Measurements from ENCODE around the gene CEP97. TPM values are rescaled to one million over a fixed set of nuclear protein-coding genes. Genes with fewer than 3 reads are reported as not detected.
"Not testable (repeated sequence)": the region's sequence is repeated elsewhere in the genome, so short reads cannot be mapped to it uniquely, and the experiment has no call there.

The CEP97 gene
- total RNA-seq, 1 experiment from 2014 or later: 6.1 TPM

GRCh38 chr3:101745934-101746333 lies 21.5 kb downstream of the CEP97 start:
- in situ Hi-C loops (cut with HindIII; ENCODE audit: low pct_unique_long_range_greater_than_20kb, low sequenced_read_pairs); DNase-seq (ENCODE audit: low read depth): not testable (repeated sequence)

DNA sequence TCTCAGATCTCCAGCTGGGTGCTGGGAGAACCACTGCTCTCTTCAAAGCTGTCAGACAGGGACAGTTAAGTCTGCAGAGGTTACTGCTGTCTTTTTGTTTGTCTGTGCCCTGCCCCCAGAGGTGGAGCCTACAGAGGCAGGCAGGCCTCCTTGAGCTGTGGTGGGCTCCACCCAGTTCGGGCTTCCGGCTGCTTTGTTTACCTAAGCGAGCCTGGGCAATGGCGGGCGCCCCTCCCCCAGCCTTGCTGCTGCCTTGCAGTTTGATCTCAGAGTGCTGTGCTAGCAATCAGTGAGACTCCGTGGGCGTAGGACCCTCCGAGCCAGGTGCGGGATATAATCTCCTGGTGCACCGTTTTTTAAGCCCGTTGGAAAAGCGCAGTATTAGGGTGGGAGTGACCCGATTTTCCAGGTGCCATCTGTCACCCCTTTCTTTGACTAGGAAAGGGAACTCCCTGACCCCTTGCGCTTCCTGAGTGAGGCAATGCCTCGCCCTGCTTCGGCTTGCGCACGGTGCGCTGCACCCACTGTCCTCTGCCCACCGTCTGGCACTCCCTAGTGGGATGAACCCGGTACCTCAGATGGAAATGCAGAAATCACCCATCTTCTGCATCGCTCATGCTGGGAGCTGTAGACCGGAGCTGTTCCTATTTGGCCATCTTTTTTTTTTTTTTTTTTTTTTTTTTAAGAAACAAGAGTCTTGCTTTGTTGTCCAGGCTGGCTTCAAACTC lies 29.1 kb downstream of the CEP97 start:
- in situ Hi-C loops (cut with HindIII; ENCODE audit: low pct_unique_long_range_greater_than_20kb, low sequenced_read_pairs); DNase-seq (ENCODE audit: low read depth): not testable (repeated sequence)

DNA sequence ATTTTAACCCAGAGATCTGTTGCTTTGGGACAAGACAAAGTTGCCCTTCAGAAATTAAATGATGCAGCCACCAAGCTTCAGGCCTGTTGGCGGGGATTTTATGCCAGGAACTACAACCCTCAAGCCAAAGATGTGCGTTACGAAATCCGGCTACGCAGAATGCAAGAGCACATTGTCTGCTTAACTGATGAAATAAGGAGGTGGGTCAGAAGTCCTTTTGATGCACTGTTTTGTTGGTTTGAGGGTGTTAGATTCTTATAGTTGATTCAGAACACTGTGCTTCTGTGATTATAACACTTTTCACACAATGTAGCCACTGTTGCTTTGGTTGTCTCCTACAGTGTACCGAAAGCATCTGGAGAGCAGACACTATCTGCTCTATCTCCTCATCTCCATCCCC lies 33.8 kb downstream of the CEP97 start:
- in situ Hi-C loops (cut with HindIII; ENCODE audit: low pct_unique_long_range_greater_than_20kb, low sequenced_read_pairs): no loop called here
- no peak for DNase-seq (ENCODE audit: low read depth)

DNA sequence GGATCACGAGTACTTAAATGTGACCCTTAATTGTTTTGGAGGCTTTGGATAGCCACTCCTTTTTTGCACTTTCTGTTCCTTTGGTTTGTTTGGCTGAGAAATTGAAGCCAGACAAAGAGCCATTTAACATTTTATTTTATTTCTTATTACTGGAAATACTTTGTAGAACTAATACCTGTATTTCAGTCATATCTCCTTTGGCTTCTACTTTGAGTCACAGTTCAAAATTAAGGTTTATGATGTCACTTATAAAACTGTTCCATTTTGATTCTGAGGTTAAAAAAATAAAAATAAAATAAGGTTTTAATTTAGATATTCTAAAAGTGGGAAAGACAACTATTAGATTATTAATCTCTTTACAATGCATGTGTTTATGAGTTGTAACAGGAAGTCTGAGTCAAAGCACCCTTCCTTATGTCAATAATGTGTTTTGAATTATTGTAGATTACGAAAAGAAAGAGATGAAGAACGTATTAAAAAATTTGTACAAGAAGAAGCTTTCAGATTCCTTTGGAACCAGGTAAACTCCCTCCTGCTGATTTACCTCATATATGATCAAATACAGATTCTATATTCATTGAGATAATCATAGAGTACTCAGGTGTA lies 37.7 kb downstream of the CEP97 start:
- in situ Hi-C loops (cut with HindIII; ENCODE audit: low pct_unique_long_range_greater_than_20kb, low sequenced_read_pairs): no loop called here
- no peak for DNase-seq (ENCODE audit: low read depth)

- in situ Hi-C loops (cut with HindIII; ENCODE audit: low pct_unique_long_range_greater_than_20kb, low sequenced_read_pairs); DNase-seq (ENCODE audit: low read depth): not testable (repeated sequence)
These were observed 53.4 kb downstream of the CEP97 start for GRCh38 chr3:101777745-101778281.

- in situ Hi-C loops (cut with HindIII; ENCODE audit: low pct_unique_long_range_greater_than_20kb, low sequenced_read_pairs): no loop called here
- DNase-seq (ENCODE audit: low read depth): no peak
These were observed 54.1 kb downstream of the CEP97 start for GRCh38 chr3:101778385-101779046.

GRCh38 chr3:101779047-101779821 lies 54.8 kb downstream of the CEP97 start, which contains the start of gene NXPE3:
Gene NXPE3 (plus strand): TSS chr3:101779211. CDS start chr3:101785597, 6,386 bp downstream.
- peak; percentile 88 for DNase-seq (ENCODE audit: low read depth)
- in situ Hi-C loops (cut with HindIII; ENCODE audit: low pct_unique_long_range_greater_than_20kb, low sequenced_read_pairs): no loop called here

- no peak for DNase-seq (ENCODE audit: low read depth)
These were observed 55.5 kb downstream of the CEP97 start for GRCh38 chr3:101779822-101780381.

GRCh38 chr3:101780661-101781060 lies 56.2 kb downstream of the CEP97 start:
- in situ Hi-C loops (cut with HindIII; ENCODE audit: low pct_unique_long_range_greater_than_20kb, low sequenced_read_pairs): no loop called here
- peak; percentile 47 for DNase-seq (ENCODE audit: low read depth)

More at GRCh38 chr3:101779822-101780381, 55.5 kb downstream of the CEP97 start:
- in situ Hi-C loops (cut with HindIII; ENCODE audit: low pct_unique_long_range_greater_than_20kb, low sequenced_read_pairs): no loop called here

DNA sequence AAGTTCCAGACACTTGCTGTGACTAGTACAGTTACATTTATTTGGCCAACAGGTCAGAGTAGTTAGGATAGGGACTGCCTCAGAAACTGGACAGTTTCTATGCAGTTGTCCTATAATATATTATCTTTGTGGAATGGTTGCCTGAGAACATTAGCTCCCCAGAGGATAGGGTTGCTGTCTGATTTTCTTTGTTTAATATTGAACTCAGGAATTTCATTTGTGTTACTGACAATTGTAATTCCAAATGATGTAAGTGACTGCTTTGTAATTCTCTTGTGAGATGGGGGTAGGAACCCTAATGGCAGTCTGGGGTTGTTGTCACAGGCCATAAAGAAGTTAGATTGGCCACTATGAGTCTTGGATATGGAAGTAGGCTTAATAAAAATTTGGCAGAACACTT lies 56.8 kb downstream of the CEP97 start:
- DNase-seq (ENCODE audit: low read depth): no peak
- in situ Hi-C loops (cut with HindIII; ENCODE audit: low pct_unique_long_range_greater_than_20kb, low sequenced_read_pairs): no loop called here

- in situ Hi-C loops (cut with HindIII; ENCODE audit: low pct_unique_long_range_greater_than_20kb, low sequenced_read_pairs): no loop called here
- no peak for DNase-seq (ENCODE audit: low read depth)
These were observed 60.6 kb downstream of the CEP97 start for GRCh38 chr3:101784855-101785613.

DNA sequence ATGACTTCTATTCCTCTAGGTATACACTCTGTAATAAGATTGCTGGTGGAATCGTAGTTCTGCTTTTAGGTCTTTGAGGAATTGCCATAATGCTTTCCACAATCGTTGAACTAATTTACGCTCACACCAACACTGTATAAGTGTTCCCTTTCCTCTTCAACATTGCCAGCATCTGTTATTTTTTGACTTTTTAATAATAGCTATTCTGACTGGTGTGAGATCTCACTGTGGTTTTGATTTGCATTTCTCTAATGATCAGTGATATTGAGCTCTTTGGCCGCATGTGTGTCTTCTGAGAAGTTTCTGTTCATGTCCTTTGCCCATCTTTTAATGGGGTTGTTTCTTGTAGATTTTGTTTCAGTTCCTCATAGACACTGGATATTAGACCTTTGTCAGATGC lies 67.4 kb downstream of the CEP97 start:
- in situ Hi-C loops (cut with HindIII; ENCODE audit: low pct_unique_long_range_greater_than_20kb, low sequenced_read_pairs): no loop called here

GRCh38 chr3:101796077-101796680 lies 71.8 kb downstream of the CEP97 start:
- no peak for DNase-seq (ENCODE audit: low read depth)
- in situ Hi-C loops (cut with HindIII; ENCODE audit: low pct_unique_long_range_greater_than_20kb, low sequenced_read_pairs): no loop called here

More for the DNA sequence above, 67.4 kb downstream of the CEP97 start:
- DNase-seq (ENCODE audit: low read depth): no peak

- in situ Hi-C loops (cut with HindIII; ENCODE audit: low pct_unique_long_range_greater_than_20kb, low sequenced_read_pairs): no loop called here
- no peak for DNase-seq (ENCODE audit: low read depth)
These were observed 76.8 kb downstream of the CEP97 start for GRCh38 chr3:101801174-101801573.

DNA sequence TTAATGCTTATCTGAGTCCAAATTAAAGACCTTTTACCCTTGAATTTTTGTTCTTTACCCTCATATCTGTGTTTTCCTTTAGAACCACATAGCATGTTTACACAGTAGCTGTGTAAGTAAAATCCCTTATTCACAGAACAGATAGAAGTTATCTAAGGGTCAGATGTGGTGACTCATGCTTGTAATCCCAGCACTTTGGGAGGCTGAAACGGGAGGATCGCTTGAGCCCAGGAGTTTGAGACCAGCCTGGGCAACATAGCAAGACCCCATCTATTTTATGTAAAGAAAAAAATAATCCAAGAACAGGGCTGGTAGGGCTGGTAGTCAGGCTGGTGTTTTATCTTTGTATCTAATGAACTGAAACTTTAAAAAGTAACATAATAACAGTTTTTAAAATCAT lies 77.8 kb downstream of the CEP97 start:
- DNase-seq (ENCODE audit: low read depth): no peak
- in situ Hi-C loops (cut with HindIII; ENCODE audit: low pct_unique_long_range_greater_than_20kb, low sequenced_read_pairs): no loop called here

DNA sequence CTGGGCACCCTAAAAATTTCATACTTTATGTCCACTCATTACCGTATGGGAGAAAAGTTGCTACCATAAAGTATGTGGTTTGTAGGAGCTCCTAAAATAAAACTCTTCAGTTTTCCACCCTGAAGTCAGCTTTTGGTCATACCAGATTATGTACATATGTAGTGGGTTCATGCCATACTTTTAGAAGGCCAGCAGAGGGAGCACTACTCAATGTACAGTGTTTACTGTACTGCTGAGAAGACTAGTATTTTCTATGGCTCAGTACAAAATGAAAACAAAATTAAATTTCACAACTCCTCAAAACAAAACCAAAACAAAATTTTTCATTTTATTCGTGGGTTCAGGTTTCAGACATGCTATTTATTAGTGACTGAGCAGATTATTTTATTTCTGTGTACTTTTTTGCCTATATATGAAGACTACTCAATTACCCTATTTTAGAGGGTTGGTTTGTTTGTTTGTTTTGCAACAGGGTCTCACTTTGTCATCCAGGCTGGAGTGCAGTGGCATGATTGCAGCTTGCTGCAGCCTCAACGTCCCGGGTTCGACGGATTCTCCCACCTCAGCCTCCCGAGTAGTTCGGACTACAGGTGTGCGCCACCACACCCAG lies 78.9 kb downstream of the CEP97 start:
- in situ Hi-C loops (cut with HindIII; ENCODE audit: low pct_unique_long_range_greater_than_20kb, low sequenced_read_pairs): no loop called here
- no peak for DNase-seq (ENCODE audit: low read depth)

GRCh38 chr3:101803939-101804338 lies 79.5 kb downstream of the CEP97 start:
- in situ Hi-C loops (cut with HindIII; ENCODE audit: low pct_unique_long_range_greater_than_20kb, low sequenced_read_pairs): no loop called here
- DNase-seq (ENCODE audit: low read depth): no peak

All from Caki2 (cell line).